Endothelial cell (in vitro differentiated cells): ENCODE results near the gene RTN4. TPM values are rescaled to one million over a fixed set of nuclear protein-coding genes. Genes with fewer than 3 reads are reported as not detected.

Experiments
- DNase-seq: peaks from one replicate; pipeline ENCODE4 v3.0.0; 2021; ENCODE audit warnings: low spot score
- H3K27ac Mint-ChIP-seq: one replicate; pipeline ENCODE4 v1.8.0; 2021; ENCODE audit warnings: mixed read lengths, inconsistent platforms; ENCODE audit not compliant: unreplicated experiment
- H3K27me3 Mint-ChIP-seq: one replicate; pipeline ENCODE4 v1.8.0; 2021; ENCODE audit warnings: mild to moderate bottlenecking, moderate library complexity, mixed read lengths, inconsistent platforms; ENCODE audit not compliant: unreplicated experiment
- H3K36me3 Mint-ChIP-seq: one replicate; pipeline ENCODE4 v1.8.0; 2021; ENCODE audit warnings: mild to moderate bottlenecking, low read depth, mixed read lengths, inconsistent platforms; ENCODE audit not compliant: unreplicated experiment
- H3K4me1 Mint-ChIP-seq: one replicate; pipeline ENCODE4 v1.8.0; 2021; ENCODE audit warnings: mild to moderate bottlenecking, mixed read lengths, inconsistent platforms; ENCODE audit not compliant: unreplicated experiment
- H3K4me3 Mint-ChIP-seq: one replicate; pipeline ENCODE4 v1.8.0; 2021; ENCODE audit warnings: mild to moderate bottlenecking, mixed read lengths, inconsistent platforms; ENCODE audit not compliant: unreplicated experiment
- H3K9me3 Mint-ChIP-seq: one replicate; pipeline ENCODE4 v1.8.0; 2021; ENCODE audit warnings: mixed read lengths, inconsistent platforms; ENCODE audit not compliant: unreplicated experiment
- total RNA-seq: library from RNA; stranded (reverse); fragmentation: NEBNext Ultra II Directional; extraction: Animal tissue kit (Norgen Biotek cat#: 25700); gene quantifications from one replicate; pipeline ENCODE4 v1.2.1, GENCODE V29; 2021; ENCODE audit not compliant: unreplicated experiment
- TF ChIP-seq, protein P1 (sequence below): fragments of 200-600 bp; sonication (generic); IDR thresholded peaks from one replicate; pipeline ENCODE4 v1.5.0; 2021; ENCODE audit warnings: antibody characterized with exemption; ENCODE audit not compliant: unreplicated experiment

RTN4 gene
- total RNA-seq, 1 donor from 2014 or later = 264 TPM

DNA sequence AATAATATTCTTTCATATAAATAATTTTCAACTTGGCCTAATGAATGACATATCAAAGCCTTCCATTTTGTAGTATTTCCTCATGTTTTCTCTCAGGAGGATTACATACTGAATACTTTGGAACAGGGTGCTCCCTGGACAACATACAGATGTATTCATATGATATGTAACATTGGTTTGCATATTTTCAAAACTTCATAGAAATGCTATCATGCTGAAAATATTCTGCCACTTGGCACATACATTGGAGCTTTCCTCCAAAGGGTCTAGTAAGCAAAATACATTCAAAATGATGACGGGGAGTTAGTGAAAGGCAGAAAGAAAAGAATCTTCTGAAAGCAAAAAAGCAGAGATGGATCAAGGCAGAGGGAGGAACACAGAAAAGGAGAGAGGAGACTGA is 38.1 kb upstream of the RTN4 start:
- H3K27me3 Mint-ChIP-seq = no peaks in the 10 kb centered on the region
- no peak overlapping the region for H3K27ac Mint-ChIP-seq
- H3K9me3 Mint-ChIP-seq = no peaks in the 10 kb centered on the region
- H3K4me1 Mint-ChIP-seq = peaks cover 4% of the 10 kb centered on the region
- no peak overlapping the region for H3K4me3 Mint-ChIP-seq
- TF ChIP-seq, protein P1, sequence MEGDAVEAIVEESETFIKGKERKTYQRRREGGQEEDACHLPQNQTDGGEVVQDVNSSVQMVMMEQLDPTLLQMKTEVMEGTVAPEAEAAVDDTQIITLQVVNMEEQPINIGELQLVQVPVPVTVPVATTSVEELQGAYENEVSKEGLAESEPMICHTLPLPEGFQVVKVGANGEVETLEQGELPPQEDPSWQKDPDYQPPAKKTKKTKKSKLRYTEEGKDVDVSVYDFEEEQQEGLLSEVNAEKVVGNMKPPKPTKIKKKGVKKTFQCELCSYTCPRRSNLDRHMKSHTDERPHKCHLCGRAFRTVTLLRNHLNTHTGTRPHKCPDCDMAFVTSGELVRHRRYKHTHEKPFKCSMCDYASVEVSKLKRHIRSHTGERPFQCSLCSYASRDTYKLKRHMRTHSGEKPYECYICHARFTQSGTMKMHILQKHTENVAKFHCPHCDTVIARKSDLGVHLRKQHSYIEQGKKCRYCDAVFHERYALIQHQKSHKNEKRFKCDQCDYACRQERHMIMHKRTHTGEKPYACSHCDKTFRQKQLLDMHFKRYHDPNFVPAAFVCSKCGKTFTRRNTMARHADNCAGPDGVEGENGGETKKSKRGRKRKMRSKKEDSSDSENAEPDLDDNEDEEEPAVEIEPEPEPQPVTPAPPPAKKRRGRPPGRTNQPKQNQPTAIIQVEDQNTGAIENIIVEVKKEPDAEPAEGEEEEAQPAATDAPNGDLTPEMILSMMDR = no peak
- no peak for DNase-seq
- H3K36me3 Mint-ChIP-seq = no peaks in the 10 kb centered on the region

DNA sequence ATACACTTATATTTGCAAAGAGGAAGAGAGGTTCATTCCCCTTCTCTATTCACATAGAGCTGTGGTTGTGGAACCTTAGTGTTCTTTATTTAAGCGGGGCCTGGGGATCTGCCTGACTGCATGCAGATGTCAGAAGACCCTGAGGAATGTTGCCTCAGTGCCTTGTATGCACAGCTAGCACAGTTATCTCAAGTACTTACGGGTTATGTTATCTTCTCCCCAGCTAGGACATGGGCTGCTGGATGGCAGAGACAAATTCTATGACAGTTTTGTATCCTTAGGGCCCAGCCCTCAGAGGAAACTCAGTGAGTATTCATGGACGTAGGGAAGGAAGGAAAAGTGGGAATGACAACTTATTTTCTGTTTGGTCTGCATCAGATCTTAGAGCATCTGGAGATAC is 37.7 kb upstream of the RTN4 start:
- peaks cover 3% of the 10 kb centered on the region for H3K4me1 Mint-ChIP-seq
- H3K4me3 Mint-ChIP-seq = no peak overlapping the region
- no peaks in the 10 kb centered on the region for H3K9me3 Mint-ChIP-seq
- no peaks in the 10 kb centered on the region for H3K27me3 Mint-ChIP-seq
- no peaks in the 10 kb centered on the region for H3K36me3 Mint-ChIP-seq
- TF ChIP-seq, protein P1 = no peak
- DNase-seq = no peak
- no peak overlapping the region for H3K27ac Mint-ChIP-seq

DNA sequence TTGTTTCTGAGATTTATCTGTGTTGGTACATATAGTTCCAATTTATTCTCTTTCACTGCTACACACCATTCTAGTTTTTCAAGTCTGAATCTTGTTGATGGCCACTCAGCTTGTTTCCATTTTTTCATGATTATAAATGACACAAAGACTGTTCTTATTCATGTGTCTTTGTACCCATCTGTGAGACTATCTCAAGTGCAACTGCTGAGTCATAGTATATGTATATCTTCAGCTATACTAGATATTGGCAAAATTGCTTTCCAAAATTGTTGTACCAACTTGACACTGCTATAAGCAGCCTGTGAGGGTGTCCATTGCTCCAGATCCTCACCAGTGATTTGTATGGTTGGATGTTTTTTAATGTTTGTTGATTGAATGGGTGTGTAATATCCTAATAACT is 37.2 kb upstream of the RTN4 start:
- no peak overlapping the region for H3K4me3 Mint-ChIP-seq
- no peaks in the 10 kb centered on the region for H3K9me3 Mint-ChIP-seq
- no peaks in the 10 kb centered on the region for H3K36me3 Mint-ChIP-seq
- DNase-seq = no peak
- H3K4me1 Mint-ChIP-seq = peaks cover 3% of the 10 kb centered on the region
- no peaks in the 10 kb centered on the region for H3K27me3 Mint-ChIP-seq
- TF ChIP-seq, protein P1 = no peak
- H3K27ac Mint-ChIP-seq = no peak overlapping the region

DNA sequence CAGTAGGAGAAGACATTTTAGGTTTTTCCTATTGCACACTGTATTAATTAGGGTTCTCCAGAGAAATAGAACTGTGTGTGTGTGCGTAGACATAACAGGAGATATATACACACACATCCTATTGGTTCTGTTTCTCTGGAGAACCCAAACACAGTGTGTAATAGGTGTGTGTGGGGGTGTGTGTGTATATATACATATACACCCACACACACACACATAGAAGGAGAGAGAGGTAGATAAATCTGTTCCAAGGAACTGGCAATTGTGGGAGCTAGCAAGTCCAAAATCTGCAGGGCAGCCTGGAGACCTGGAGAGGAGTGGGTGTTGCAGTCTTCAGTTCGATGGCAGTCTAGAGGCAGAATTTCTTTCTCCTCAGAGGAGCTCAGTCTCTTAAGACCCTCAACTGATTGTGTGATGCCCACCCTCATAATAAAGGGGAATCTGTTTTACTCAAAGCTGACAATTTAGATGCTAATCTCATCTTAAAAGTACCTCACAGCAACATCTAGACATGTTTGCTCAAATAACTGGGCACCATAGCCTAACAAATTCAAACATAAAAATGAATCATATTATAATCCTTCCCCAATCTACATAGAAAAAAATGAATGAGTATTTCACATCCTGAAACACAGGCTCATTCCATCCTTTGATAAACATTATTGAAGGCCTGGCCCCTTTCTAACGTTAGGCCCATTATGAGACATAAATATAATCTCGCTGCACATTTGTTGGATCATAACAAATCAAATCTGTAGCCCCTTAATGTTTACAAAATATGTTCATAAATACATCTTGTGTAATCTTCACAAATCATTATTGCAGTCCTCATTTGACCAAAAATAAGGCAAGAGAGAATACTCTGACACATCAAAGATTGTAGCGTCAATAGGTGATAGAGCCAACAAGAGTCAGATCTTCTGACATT is 35.1 kb upstream of the RTN4 start:
- Mint-ChIP-seq H3K4me1 (peaks cover 3% of the 10 kb centered on the region), H3K9me3 (no peaks in the 10 kb centered on the region), H3K27me3 (no peaks in the 10 kb centered on the region), H3K4me3 (no peak overlapping the region), H3K36me3 (no peaks in the 10 kb centered on the region), H3K27ac (no peak overlapping the region)
- no peak for DNase-seq
- TF ChIP-seq, protein P1 = no peak

DNA sequence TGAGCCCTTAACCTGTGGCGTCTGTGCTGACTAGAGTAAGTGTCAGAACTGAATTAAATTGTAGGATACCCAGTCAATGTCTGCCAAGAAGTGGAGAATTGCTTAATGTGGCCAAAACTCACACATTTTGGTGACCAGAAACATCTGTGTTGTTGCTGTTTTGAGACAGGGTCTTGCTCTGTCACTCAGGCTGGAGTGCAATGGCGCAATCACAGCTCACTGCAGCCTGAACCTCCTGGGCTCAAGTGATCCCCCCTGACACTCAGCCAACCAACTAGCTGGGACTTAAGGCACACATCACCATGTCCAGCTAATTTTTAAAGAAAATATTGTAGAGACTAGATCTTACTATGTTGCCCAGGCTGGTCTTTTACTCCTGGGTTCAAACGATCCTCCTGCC is 34.4 kb upstream of the RTN4 start:
- Mint-ChIP-seq H3K27ac (no peak overlapping the region), H3K36me3 (no peaks in the 10 kb centered on the region), H3K4me3 (no peak overlapping the region), H3K9me3 (no peaks in the 10 kb centered on the region), H3K27me3 (no peaks in the 10 kb centered on the region), H3K4me1 (peaks cover 3% of the 10 kb centered on the region)
- TF ChIP-seq, protein P1 = no peak
- DNase-seq = no peak
